RWPE2 (cell line): ENCODE results near the gene SERP1.
A peak's percentile ranks its signal among the peaks of the same experiment; 100 is the strongest.

Experiments used
- ATAC-seq: fragments of 200-7000 bp; cut with Tn5 transposase; 3 replicates; pipeline ENCODE4 v1.9.1; 2021; ENCODE audit warnings: low read depth
- DNase-seq: peaks from one replicate; pipeline ENCODE4 v3.0.0-alpha.2; 2020; ENCODE audit warnings: low spot score
- H3K27ac ChIP-seq: fragments of 450-650 bp; 2 replicates; pipeline ENCODE4 v1.5.1; 2017; ENCODE audit warnings: mild to moderate bottlenecking; ENCODE audit not compliant: poor library complexity, severe bottlenecking
- H3K27me3 ChIP-seq: fragments of 250-450 bp; sonication (Bioruptor Pico); 2 replicates; pipeline ENCODE4 v1.5.1; 2021; ENCODE audit warnings: mild to moderate bottlenecking, moderate library complexity; ENCODE audit not compliant: insufficient read depth, poor library complexity, severe bottlenecking
- H3K36me3 ChIP-seq: fragments of 250-450 bp; sonication (Bioruptor Pico); 2 replicates; pipeline ENCODE4 v1.5.1; 2020; ENCODE audit warnings: low read depth, mild to moderate bottlenecking, moderate library complexity
- H3K4me1 ChIP-seq: fragments of 250-450 bp; sonication (Bioruptor Pico); 2 replicates; pipeline ENCODE4 v1.5.1; 2021; ENCODE audit warnings: mild to moderate bottlenecking, moderate library complexity; ENCODE audit not compliant: insufficient read depth, poor library complexity, severe bottlenecking
- H3K4me3 ChIP-seq: fragments of 250-450 bp; sonication (Bioruptor Pico); 2 replicates; pipeline ENCODE4 v1.5.1; 2021; ENCODE audit warnings: mild to moderate bottlenecking, moderate library complexity; ENCODE audit not compliant: severe bottlenecking
- H3K9me3 ChIP-seq: fragments of 250-450 bp; sonication (Bioruptor Pico); 2 replicates; pipeline ENCODE4 v1.5.1; 2021; ENCODE audit warnings: mild to moderate bottlenecking, moderate library complexity; ENCODE audit not compliant: severe bottlenecking
- CTCF ChIP-seq: fragments of 450-650 bp; IDR thresholded peaks from one replicate; pipeline ENCODE4 v1.5.1; 2017; ENCODE audit warnings: mild to moderate bottlenecking, moderate library complexity; ENCODE audit not compliant: poor library complexity, severe bottlenecking

Gene SERP1

GRCh38 chr3:150545419-150546225 lies 674 bp downstream of the SERP1 start:
- H3K36me3 ChIP-seq, result peaks cover 64% of the 10 kb centered on the region
- peak overlapping the region; percentile 71 for H3K27ac ChIP-seq
- H3K27me3 ChIP-seq, result no peaks in the 10 kb centered on the region
- no peak; the same call in 1 of the 3 replicates for ATAC-seq
- peaks cover 13% of the 10 kb centered on the region for H3K4me1 ChIP-seq
- no peaks in the 10 kb centered on the region for H3K9me3 ChIP-seq
- peak overlapping the region; percentile 83 for H3K4me3 ChIP-seq
- TF ChIP-seq CTCF, result no peak
- no peak for DNase-seq

DNA sequence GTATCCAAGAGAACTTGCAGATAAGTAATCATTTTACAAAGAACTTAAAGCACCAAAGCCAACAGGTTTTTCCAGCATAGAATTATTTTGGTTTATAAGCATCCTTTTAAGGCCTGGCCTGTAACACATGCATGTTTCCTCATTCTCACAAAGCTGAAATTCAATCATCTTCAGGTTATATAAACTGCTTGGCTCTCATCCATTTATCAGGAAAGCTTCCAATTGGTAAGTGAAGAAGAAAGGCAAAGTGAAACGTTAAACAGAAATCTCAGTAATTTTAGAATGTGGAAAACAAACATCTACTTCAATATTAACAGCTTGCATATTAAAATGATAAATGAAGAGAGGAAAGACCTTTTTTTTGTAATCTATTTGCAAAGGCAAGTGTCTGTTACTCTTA lies 1.6 kb downstream of the SERP1 start:
- DNase-seq, result no peak

DNA sequence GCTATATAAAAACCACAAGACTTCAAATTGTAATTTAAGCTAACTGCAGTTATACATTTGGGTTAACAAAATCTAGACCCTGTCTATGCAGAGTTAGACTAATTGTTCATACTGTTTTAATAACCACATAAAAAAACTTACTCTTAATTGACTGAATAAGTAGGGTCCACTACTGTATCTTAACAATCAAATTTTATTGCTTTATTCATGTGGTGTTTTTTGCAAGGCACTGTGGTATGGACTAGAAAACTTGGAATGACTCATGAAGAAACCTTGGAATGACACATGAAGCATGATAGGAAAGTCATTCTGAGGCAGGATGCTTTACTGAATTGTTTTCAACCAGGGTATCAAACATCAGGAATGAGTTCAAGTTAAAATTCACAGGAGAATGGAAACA lies 2.3 kb downstream of the SERP1 start:
- H3K4me3 ChIP-seq, result no peak overlapping the region

More for the DNA sequence above, 1.6 kb downstream of the SERP1 start:
- Histone ChIP-seq H3K4me1 (peaks cover 13% of the 10 kb centered on the region), H3K27me3 (no peaks in the 10 kb centered on the region), H3K9me3 (no peaks in the 10 kb centered on the region), H3K4me3 (peak overlapping the region; percentile 83), H3K27ac (peak overlapping the region; percentile 71), H3K36me3 (peaks cover 56% of the 10 kb centered on the region)
- no peak for TF ChIP-seq CTCF
- no peak for ATAC-seq

DNA sequence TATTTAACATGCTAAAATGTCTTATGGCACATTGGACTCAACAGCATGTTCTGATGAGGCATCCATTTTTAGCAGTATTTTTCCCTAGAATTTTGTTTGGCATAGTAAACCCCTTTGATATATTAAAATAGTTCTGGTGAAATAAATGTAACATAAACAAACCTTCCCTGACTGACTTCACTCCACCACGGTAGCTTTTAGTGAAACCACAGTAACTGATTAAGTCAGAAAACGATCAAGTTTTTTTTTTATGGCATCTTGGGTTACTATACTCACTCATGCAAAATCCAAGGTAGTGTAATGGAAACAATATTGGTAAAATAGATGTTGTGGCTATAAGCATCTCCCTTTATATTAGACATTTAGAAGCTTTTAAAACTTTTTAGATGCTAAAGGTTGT lies 2.8 kb downstream of the SERP1 start:
- Histone ChIP-seq H3K27ac (no peak overlapping the region), H3K36me3 (peaks cover 48% of the 10 kb centered on the region), H3K4me1 (peaks cover 13% of the 10 kb centered on the region), H3K27me3 (no peaks in the 10 kb centered on the region), H3K9me3 (no peaks in the 10 kb centered on the region), H3K4me3 (no peak overlapping the region)
- ATAC-seq (no peak), DNase-seq (no peak)
- no peak for TF ChIP-seq CTCF

More for the DNA sequence above, 2.3 kb downstream of the SERP1 start:
- peaks cover 51% of the 10 kb centered on the region for H3K36me3 ChIP-seq
- no peaks in the 10 kb centered on the region for H3K9me3 ChIP-seq
- H3K27ac ChIP-seq, result peak overlapping the region; percentile 71
- no peaks in the 10 kb centered on the region for H3K27me3 ChIP-seq
- ATAC-seq (no peak), DNase-seq (no peak)
- no peak for TF ChIP-seq CTCF
- H3K4me1 ChIP-seq, result peaks cover 13% of the 10 kb centered on the region

DNA sequence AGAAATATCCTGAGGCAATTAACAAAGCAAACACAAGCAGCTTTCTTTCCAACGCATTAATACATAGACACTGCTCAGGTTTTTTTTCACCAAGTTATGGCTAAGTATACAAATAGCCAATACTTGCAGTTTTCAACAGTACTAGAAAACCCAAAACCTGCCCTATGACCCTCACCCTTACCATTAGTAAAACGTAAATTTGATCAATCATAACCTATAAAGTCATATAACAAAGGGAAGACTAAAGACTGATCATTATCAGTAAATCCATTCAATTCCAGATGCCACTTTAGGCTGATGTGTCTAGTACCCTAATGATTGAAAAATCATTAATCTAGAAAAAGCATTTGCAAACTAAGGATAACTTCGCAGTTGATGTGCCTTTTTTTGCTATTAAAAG lies 3.2 kb downstream of the SERP1 start:
- no peak overlapping the region for H3K27ac ChIP-seq
- ATAC-seq (no peak), DNase-seq (no peak)
- TF ChIP-seq CTCF, result no peak
- H3K27me3 ChIP-seq, result no peaks in the 10 kb centered on the region
- no peaks in the 10 kb centered on the region for H3K9me3 ChIP-seq
- H3K36me3 ChIP-seq, result peaks cover 44% of the 10 kb centered on the region
- no peak overlapping the region for H3K4me3 ChIP-seq
- H3K4me1 ChIP-seq, result peaks cover 13% of the 10 kb centered on the region
